HepG2 (cell line): ENCODE data around the gene TRIM62. TPM values are rescaled to one million over a fixed set of nuclear protein-coding genes. Genes with fewer than 3 reads are reported as not detected.

Experiments
- ATAC-seq: fragments of 200-7000 bp; cut with Tn5 transposase; 3 replicates; pipeline ENCODE4 v1.9.1; 2020; ENCODE audit warnings: mild to moderate bottlenecking, moderate library complexity
- BruUV-seq: library from RNA; stranded (reverse); fragments of 400-500 nt; replicated peaks from 2 replicates; lab custom pipeline; 2021; lab: Mats Ljungman, UMichigan
- CTCF ChIA-PET: fragments of 300-600 bp; formaldehyde crosslinking; extraction: SDS; loops from one replicate; lab custom pipeline; 2021; ENCODE audit warnings: low total read pairs, inconsistent platforms, low intra/inter-chr PET ratio; lab: Yijun Ruan, JAX
- POLR2A ChIA-PET: fragments of 350-600 bp; sonication (Branson Sonifier 250); formaldehyde crosslinking; loops from one replicate; lab custom pipeline; 2020; ENCODE audit warnings: antibody characterized with exemption, inconsistent platforms; lab: Yijun Ruan, JAX
- DNase-seq: peaks from one replicate; pipeline ENCODE4 v3.0.0-alpha.2; 2015; ENCODE audit warnings: low spot score
- FAIRE-seq: peaks from 3 replicates; lab custom pipeline; 2011; peaks lifted over from hg19 to GRCh38; lab: Jason Lieb, UNC
- H2AFZ ChIP-seq: one replicate; pipeline ENCODE4 v1.6.1; 2011; ENCODE audit warnings: low read length, inconsistent platforms
- H3K27ac ChIP-seq: fragments of 300-600 bp; 3 replicates; pipeline ENCODE4 v1.8.0; 2011; ENCODE audit warnings: mixed run types, mild to moderate bottlenecking, mixed read lengths, low read length, inconsistent platforms; ENCODE audit not compliant: insufficient read depth; ENCODE audit errors: extremely low read length
- H3K27me3 ChIP-seq, 2 experiments: fragments of 200-600 bp in 1 of 2; 2 replicates in 1 of 2; 3 replicates in 1 of 2; pipeline versions ENCODE4 v1.6.0 to v1.8.0; 2011; ENCODE audit warnings: low read length in 2 of 2, mild to moderate bottlenecking in 2 of 2, moderate library complexity in 2 of 2, inconsistent platforms in 1 of 2; ENCODE audit not compliant: insufficient read depth in 2 of 2, control insufficient read depth in 1 of 2
- H3K36me3 ChIP-seq, 2 experiments: fragments of 200-600 bp in 1 of 2; replicated peaks in 1 of 2; 2 replicates in 1 of 2; 3 replicates in 1 of 2; pipeline versions ENCODE4 v1.5.1 to v1.8.0; 2011; ENCODE audit warnings: low read length in 2 of 2, inconsistent platforms in 1 of 2; ENCODE audit not compliant: insufficient read depth in 2 of 2, control insufficient read depth in 1 of 2
- H3K4me1 ChIP-seq: 2 replicates; pipeline ENCODE4 v1.5.1; 2012; ENCODE audit warnings: low read length, inconsistent platforms; ENCODE audit not compliant: insufficient read depth
- H3K4me2 ChIP-seq: 2 replicates; pipeline ENCODE4 v1.6.0; 2011; ENCODE audit warnings: low read depth, low read length, inconsistent platforms
- H3K4me3 ChIP-seq, 3 experiments: fragments of 200-600 bp in 1 of 3; sonication (generic), shearing (Covaris generic) in 1 of 3; replicated peaks in 1 of 3; 2 replicates each; pipeline ENCODE4 v1.5.1; 2011 to 2016; ENCODE audit warnings: low read length in 3 of 3, inconsistent platforms in 2 of 3, low read depth in 2 of 3, mild to moderate bottlenecking in 2 of 3, control low read depth in 1 of 3, mixed read lengths in 1 of 3; ENCODE audit not compliant: insufficient read depth in 1 of 3
- H3K79me2 ChIP-seq: one replicate; pipeline ENCODE4 v1.6.1; 2011; ENCODE audit warnings: low read length, inconsistent platforms; ENCODE audit not compliant: insufficient read depth
- H3K9ac ChIP-seq: 2 replicates; pipeline ENCODE4 v1.6.0; 2011; ENCODE audit warnings: mild to moderate bottlenecking, low read depth, low read length, inconsistent platforms; ENCODE audit not compliant: insufficient read depth
- H3K9me3 ChIP-seq: 2 replicates; pipeline ENCODE4 v1.5.1; 2012; ENCODE audit warnings: mild to moderate bottlenecking, low read length
- H4K20me1 ChIP-seq: 2 replicates; pipeline ENCODE4 v1.6.0; 2011; ENCODE audit warnings: inconsistent platforms, mild to moderate bottlenecking, low read length, moderate library complexity; ENCODE audit not compliant: insufficient read depth
- HNF4G ChIP-seq, 2 experiments: sonication (generic) in 1 of 2; formaldehyde crosslinking in 1 of 2; IDR thresholded peaks; 2 replicates each; pipeline versions ENCODE4 v1.4.0 to v1.6.1; 2011 to 2020; ENCODE audit warnings: borderline replicate concordance in 2 of 2, low read depth in 2 of 2, mild to moderate bottlenecking in 2 of 2, low read length in 1 of 2, missing genetic modification reagents in 1 of 2, moderate library complexity in 1 of 2
- MYNN ChIP-seq: sonication (generic); formaldehyde crosslinking; IDR thresholded peaks from 2 replicates; pipeline ENCODE4 v1.4.0; 2020; ENCODE audit warnings: mild to moderate bottlenecking, low read depth, missing genetic modification reagents
- RBAK ChIP-seq: sonication (generic); formaldehyde crosslinking; IDR thresholded peaks from 2 replicates; pipeline ENCODE4 v1.5.1; 2020; ENCODE audit warnings: mild to moderate bottlenecking, missing genetic modification reagents
- STAT5B ChIP-seq: sonication (generic); formaldehyde crosslinking; IDR thresholded peaks from 2 replicates; pipeline ENCODE4 v1.4.0; 2020; ENCODE audit warnings: missing genetic modification reagents
- TCF12 ChIP-seq, 2 experiments: fragments of 450-650 bp in 1 of 2; sonication (generic) in 1 of 2; formaldehyde crosslinking in 1 of 2; IDR thresholded peaks; 2 replicates each; pipeline versions ENCODE4 v1.6.1 to v1.8.0; 2017 to 2022; ENCODE audit warnings: antibody characterized with exemption in 1 of 2, mild to moderate bottlenecking in 1 of 2, missing genetic modification reagents in 1 of 2, moderate library complexity in 1 of 2
- ZNF160 ChIP-seq: sonication (generic); formaldehyde crosslinking; IDR thresholded peaks from 2 replicates; pipeline ENCODE4 v1.8.0; 2022; ENCODE audit warnings: mild to moderate bottlenecking, inconsistent platforms, missing genetic modification reagents
- ZNF619 ChIP-seq: sonication (generic); formaldehyde crosslinking; IDR thresholded peaks from 2 replicates; pipeline ENCODE4 v1.4.0; 2020; ENCODE audit warnings: mild to moderate bottlenecking, missing genetic modification reagents
- ZNF776 ChIP-seq: sonication (generic); formaldehyde crosslinking; IDR thresholded peaks from 2 replicates; pipeline ENCODE4 v1.4.0; 2020; ENCODE audit warnings: mild to moderate bottlenecking, missing genetic modification reagents
- WGBS: methylation state at CpG from one replicate; pipeline ENCODE4 v1.1.6; 2017; ENCODE audit warnings: low lambda C conversion rate; 5-methylcytosine and 5-hydroxymethylcytosine counted together
- in situ Hi-C: cut with HindIII; loops from 2 replicates; pipeline ENCODE4 v1.10.0; 2017; ENCODE audit warnings: low pct_unique_long_range_greater_than_20kb; ENCODE audit not compliant: extremely low pct_ligation_motif_present
- intact Hi-C: fragments of 100-400 bp; cut with micrococcal nuclease; formaldehyde crosslinking; loops from one replicate; pipeline ENCODE4 v1.10.0; 2022; ENCODE audit not compliant: unreplicated experiment
- polyA plus RNA-seq, 8 experiments: library from polyadenylated mRNA; depleted of rRNA in 3 of 8; stranded (reverse) in 7 of 8; unstranded in 1 of 8; fragments of >200 nt; fragmentation: Illumina TruSeq in 4 of 8; extraction: Trizol in 4 of 8; gene quantifications; 2 replicates each; pipeline versions ENCODE4 v1.2.1 to v1.2.3, GENCODE V29; 2011 to 2016; ENCODE audit warnings: low read depth in 4 of 8, missing spikeins in 1 of 8, mixed read lengths in 1 of 8; ENCODE audit not compliant: insufficient read depth in 1 of 8
- total RNA-seq, 5 experiments: library from RNA; depleted of rRNA; stranded (reverse); fragments of >200 nt; fragmentation: Illumina TruSeq; extraction: Trizol; gene quantifications; 2 replicates each; pipeline ENCODE4 v1.2.3, GENCODE V29; 2016; ENCODE audit warnings: low read depth in 1 of 5

TRIM62 gene
- total and polyA plus RNA-seq, 2 of the 13 experiments (the other 11 are each of a cell fraction or from before 2014, with no cell fraction given), result 0.53 to 0.57 TPM

- Histone ChIP-seq H4K20me1 (no peaks in the 10 kb centered on the region), H3K9ac (no peak overlapping the region), H3K4me2 (no peak overlapping the region), H3K36me3 (no peaks in the 10 kb centered on the region), H3K27ac (no peak overlapping the region), H3K79me2 (no peaks in the 10 kb centered on the region), H3K4me3 (no peak overlapping the region), H2AFZ (no peak overlapping the region), H3K27me3 (no peaks in the 10 kb centered on the region), H3K9me3 (no peaks in the 10 kb centered on the region), H3K4me1 (no peaks in the 10 kb centered on the region)
- ChIA-PET POLR2A (no interaction called here), CTCF (no interaction called here)
- in situ Hi-C loops, result no loop called here
- intact Hi-C loops, result no loop called here
- DNase-seq (no peak), FAIRE-seq (no peak), ATAC-seq (no peak)
- TF ChIP-seq ZNF160 (CRISPR knock-in tag) (no peak), STAT5B (no peak), RBAK (CRISPR knock-in tag) (no peak), ZNF619 (CRISPR knock-in tag) (no peak), HNF4G (IDR thresholded peaks at IDR 0.05; ENCODE audit: borderline replicate concordance, low read depth, low read length) (no peak), HNF4G (CRISPR knock-in tag; IDR thresholded peaks at IDR 0.05; ENCODE audit: borderline replicate concordance, low read depth) (no peak), ZNF776 (CRISPR knock-in tag) (no peak), TCF12 (IDR thresholded peaks at IDR 0.05) (no peak), TCF12 (CRISPR knock-in tag; IDR thresholded peaks at IDR 0.05) (no peak), MYNN (CRISPR knock-in tag) (no peak)
- 82% methylated on average over 13 of the region's 14 CpGs for WGBS
- BruUV-seq, result no TSS peak
Measured at GRCh38 chr1:33163621-33164519, 18.0 kb downstream of the TRIM62 start.
